H1 (cell line): ENCODE results near the gene MAP4K4.

ENCODE experiments used
- BACH1 ChIP-seq: IDR thresholded peaks from 2 replicates; pipeline ENCODE4 v1.6.1; 2012; ENCODE audit warnings: low read length, improper control_type of control experiment
- CTCF ChIP-seq, 3 experiments: IDR thresholded peaks; 1 replicate in 2 of 3; 2 replicates in 1 of 3; pipeline versions ENCODE4 v1.5.1 to v1.6.1; 2011; ENCODE audit warnings: low read length in 3 of 3, mild to moderate bottlenecking in 3 of 3, inconsistent platforms in 2 of 3, low read depth in 1 of 3, moderate library complexity in 1 of 3; ENCODE audit not compliant: insufficient read depth in 1 of 3; ENCODE audit errors: control extremely low read depth in 1 of 3
- POLR2A ChIP-seq, 2 experiments: IDR thresholded peaks; 1 replicate in 1 of 2; 2 replicates in 1 of 2; pipeline ENCODE4 v1.6.1; 2011; ENCODE audit warnings: low read depth in 2 of 2, low read length in 2 of 2, mild to moderate bottlenecking in 2 of 2; ENCODE audit errors: control extremely low read depth in 1 of 2
- RAD21 ChIP-seq, 2 experiments: IDR thresholded peaks in 1 of 2; conservative IDR thresholded peaks in 1 of 2; 2 replicates each; pipeline ENCODE4 v1.6.1; 2011; ENCODE audit warnings: low read depth in 2 of 2, low read length in 2 of 2, improper control_type of control experiment in 1 of 2, inconsistent platforms in 1 of 2, mild to moderate bottlenecking in 1 of 2, moderate library complexity in 1 of 2
- SP1 ChIP-seq: IDR thresholded peaks from 2 replicates; pipeline ENCODE4 v1.6.1; 2011; ENCODE audit warnings: low read depth, low read length
- TAF1 ChIP-seq: IDR thresholded peaks from 2 replicates; pipeline ENCODE4 v1.6.1; 2011; ENCODE audit warnings: mild to moderate bottlenecking, low read depth, low read length
- YY1 ChIP-seq: IDR thresholded peaks from 2 replicates; pipeline ENCODE4 v1.6.1; 2011; ENCODE audit warnings: low read depth, mild to moderate bottlenecking, low read length

- no peak for TF ChIP-seq CTCF (IDR thresholded peaks at IDR 0.05; ENCODE audit: control extremely low read depth in 1 of 3, insufficient read depth in 1 of 3, low read depth in 1 of 3, low read length in 3 of 3)
- no peak for TF ChIP-seq YY1
- no peak for TF ChIP-seq RAD21 (IDR thresholded peaks at IDR 0.05 in 1 of 2, conservative IDR thresholded peaks at IDR 0.05 in 1 of 2; ENCODE audit: low read depth in 2 of 2, low read length in 2 of 2)
- TF ChIP-seq BACH1: no peak
- no peak for TF ChIP-seq POLR2A (IDR thresholded peaks at IDR 0.05; ENCODE audit: control extremely low read depth in 1 of 2, low read depth in 2 of 2, low read length in 2 of 2)
- no peak for TF ChIP-seq TAF1
- TF ChIP-seq SP1: no peak
These were observed 61.7 kb downstream of the MAP4K4 start for GRCh38 chr2:101759162-101759561.
